ENCODE data around the gene LMOD1.

LMOD1 gene

DNA sequence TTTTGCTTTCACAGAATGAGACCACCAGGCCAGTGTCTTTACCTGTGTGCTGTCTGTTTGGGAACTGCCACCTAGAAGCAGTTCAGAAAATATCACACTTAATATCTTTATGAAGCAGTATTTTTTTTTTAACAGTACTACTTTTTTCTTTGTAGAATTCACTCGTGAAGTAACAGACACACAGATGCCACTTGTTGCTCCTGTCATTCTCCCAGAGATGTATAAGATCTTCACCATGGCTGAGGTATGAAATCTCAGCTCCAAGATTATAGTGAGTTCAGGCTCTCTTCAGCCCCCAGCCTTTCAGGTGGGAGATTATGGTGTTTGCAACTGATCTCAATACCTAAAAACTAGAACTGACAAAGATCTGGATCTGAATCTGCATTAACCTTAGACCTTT lies 94.4 kb downstream of the LMOD1 start:
- no peak for ATAC-seq
- TF ChIP-seq ZC3H10 (CRISPR knock-in tag; IDR thresholded peaks at IDR 0.05) (no peak), SNAI2 (CRISPR knock-in tag; IDR thresholded peaks at IDR 0.05) (no peak), GLIS3 (CRISPR knock-in tag; IDR thresholded peaks at IDR 0.05) (no peak), ZNF8 (CRISPR knock-in tag; IDR thresholded peaks at IDR 0.05) (no peak), ISL1 (CRISPR knock-in tag; IDR thresholded peaks at IDR 0.05) (no peak), RARB (CRISPR knock-in tag; IDR thresholded peaks at IDR 0.05) (no peak), TOX (CRISPR knock-in tag; IDR thresholded peaks at IDR 0.05; ENCODE audit: borderline replicate concordance) (no peak), OSR1 (CRISPR knock-in tag; IDR thresholded peaks at IDR 0.05) (no peak), ZNF565 (CRISPR knock-in tag; conservative IDR thresholded peaks at IDR 0.05; ENCODE audit: low read depth) (no peak), ZNF70 (CRISPR knock-in tag; IDR thresholded peaks at IDR 0.05) (no peak), ZFP3 (CRISPR knock-in tag; IDR thresholded peaks at IDR 0.05) (no peak), ESRRG (CRISPR knock-in tag; IDR thresholded peaks at IDR 0.05) (no peak), TCF4 (CRISPR knock-in tag; IDR thresholded peaks at IDR 0.05; ENCODE audit: borderline replicate concordance) (no peak)
- TF ChIP-seq, protein P1, sequence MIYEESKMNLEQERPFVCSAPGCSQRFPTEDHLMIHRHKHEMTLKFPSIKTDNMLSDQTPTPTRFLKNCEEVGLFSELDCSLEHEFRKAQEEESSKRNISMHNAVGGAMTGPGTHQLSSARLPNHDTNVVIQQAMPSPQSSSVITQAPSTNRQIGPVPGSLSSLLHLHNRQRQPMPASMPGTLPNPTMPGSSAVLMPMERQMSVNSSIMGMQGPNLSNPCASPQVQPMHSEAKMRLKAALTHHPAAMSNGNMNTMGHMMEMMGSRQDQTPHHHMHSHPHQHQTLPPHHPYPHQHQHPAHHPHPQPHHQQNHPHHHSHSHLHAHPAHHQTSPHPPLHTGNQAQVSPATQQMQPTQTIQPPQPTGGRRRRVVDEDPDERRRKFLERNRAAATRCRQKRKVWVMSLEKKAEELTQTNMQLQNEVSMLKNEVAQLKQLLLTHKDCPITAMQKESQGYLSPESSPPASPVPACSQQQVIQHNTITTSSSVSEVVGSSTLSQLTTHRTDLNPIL (CRISPR knock-in tag; IDR thresholded peaks at IDR 0.05; ENCODE audit: low read depth) = no peak
- TF ChIP-seq, protein P2, sequence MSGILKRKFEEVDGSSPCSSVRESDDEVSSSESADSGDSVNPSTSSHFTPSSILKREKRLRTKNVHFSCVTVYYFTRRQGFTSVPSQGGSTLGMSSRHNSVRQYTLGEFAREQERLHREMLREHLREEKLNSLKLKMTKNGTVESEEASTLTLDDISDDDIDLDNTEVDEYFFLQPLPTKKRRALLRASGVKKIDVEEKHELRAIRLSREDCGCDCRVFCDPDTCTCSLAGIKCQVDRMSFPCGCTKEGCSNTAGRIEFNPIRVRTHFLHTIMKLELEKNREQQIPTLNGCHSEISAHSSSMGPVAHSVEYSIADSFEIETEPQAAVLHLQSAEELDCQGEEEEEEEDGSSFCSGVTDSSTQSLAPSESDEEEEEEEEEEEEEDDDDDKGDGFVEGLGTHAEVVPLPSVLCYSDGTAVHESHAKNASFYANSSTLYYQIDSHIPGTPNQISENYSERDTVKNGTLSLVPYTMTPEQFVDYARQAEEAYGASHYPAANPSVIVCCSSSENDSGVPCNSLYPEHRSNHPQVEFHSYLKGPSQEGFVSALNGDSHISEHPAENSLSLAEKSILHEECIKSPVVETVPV (CRISPR knock-in tag; IDR thresholded peaks at IDR 0.05) = no peak
- TF ChIP-seq, protein P3, sequence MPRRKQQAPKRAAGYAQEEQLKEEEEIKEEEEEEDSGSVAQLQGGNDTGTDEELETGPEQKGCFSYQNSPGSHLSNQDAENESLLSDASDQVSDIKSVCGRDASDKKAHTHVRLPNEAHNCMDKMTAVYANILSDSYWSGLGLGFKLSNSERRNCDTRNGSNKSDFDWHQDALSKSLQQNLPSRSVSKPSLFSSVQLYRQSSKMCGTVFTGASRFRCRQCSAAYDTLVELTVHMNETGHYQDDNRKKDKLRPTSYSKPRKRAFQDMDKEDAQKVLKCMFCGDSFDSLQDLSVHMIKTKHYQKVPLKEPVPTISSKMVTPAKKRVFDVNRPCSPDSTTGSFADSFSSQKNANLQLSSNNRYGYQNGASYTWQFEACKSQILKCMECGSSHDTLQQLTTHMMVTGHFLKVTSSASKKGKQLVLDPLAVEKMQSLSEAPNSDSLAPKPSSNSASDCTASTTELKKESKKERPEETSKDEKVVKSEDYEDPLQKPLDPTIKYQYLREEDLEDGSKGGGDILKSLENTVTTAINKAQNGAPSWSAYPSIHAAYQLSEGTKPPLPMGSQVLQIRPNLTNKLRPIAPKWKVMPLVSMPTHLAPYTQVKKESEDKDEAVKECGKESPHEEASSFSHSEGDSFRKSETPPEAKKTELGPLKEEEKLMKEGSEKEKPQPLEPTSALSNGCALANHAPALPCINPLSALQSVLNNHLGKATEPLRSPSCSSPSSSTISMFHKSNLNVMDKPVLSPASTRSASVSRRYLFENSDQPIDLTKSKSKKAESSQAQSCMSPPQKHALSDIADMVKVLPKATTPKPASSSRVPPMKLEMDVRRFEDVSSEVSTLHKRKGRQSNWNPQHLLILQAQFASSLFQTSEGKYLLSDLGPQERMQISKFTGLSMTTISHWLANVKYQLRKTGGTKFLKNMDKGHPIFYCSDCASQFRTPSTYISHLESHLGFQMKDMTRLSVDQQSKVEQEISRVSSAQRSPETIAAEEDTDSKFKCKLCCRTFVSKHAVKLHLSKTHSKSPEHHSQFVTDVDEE (CRISPR knock-in tag; IDR thresholded peaks at IDR 0.05) = no peak
- TF ChIP-seq, protein P4, sequence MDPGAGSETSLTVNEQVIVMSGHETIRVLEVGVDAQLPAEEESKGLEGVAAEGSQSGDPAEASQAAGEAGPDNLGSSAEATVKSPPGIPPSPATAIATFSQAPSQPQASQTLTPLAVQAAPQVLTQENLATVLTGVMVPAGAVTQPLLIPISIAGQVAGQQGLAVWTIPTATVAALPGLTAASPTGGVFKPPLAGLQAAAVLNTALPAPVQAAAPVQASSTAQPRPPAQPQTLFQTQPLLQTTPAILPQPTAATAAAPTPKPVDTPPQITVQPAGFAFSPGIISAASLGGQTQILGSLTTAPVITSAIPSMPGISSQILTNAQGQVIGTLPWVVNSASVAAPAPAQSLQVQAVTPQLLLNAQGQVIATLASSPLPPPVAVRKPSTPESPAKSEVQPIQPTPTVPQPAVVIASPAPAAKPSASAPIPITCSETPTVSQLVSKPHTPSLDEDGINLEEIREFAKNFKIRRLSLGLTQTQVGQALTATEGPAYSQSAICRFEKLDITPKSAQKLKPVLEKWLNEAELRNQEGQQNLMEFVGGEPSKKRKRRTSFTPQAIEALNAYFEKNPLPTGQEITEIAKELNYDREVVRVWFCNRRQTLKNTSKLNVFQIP (CRISPR knock-in tag; IDR thresholded peaks at IDR 0.05; ENCODE audit: borderline replicate concordance, low read depth) = no peak
- TF ChIP-seq, protein P5, sequence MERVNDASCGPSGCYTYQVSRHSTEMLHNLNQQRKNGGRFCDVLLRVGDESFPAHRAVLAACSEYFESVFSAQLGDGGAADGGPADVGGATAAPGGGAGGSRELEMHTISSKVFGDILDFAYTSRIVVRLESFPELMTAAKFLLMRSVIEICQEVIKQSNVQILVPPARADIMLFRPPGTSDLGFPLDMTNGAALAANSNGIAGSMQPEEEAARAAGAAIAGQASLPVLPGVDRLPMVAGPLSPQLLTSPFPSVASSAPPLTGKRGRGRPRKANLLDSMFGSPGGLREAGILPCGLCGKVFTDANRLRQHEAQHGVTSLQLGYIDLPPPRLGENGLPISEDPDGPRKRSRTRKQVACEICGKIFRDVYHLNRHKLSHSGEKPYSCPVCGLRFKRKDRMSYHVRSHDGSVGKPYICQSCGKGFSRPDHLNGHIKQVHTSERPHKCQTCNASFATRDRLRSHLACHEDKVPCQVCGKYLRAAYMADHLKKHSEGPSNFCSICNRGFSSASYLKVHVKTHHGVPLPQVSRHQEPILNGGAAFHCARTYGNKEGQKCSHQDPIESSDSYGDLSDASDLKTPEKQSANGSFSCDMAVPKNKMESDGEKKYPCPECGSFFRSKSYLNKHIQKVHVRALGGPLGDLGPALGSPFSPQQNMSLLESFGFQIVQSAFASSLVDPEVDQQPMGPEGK (CRISPR knock-in tag; IDR thresholded peaks at IDR 0.05; ENCODE audit: borderline replicate concordance) = no peak

DNA sequence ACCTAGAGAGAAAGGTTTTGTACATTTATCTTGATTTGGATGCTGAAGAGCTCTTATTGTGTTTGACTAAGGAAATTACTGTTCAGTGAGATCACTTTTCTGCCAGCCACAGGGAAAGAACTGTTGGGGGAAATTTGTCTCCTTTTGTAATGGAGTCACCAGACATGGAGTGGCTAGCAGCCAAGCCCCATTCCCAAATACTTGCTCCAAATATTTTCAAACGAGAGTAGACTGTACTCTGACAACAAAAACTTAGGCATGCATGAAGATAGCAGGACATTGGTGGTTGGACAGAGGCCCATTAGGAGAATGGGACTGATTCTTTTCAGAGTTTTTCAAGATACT lies 96.3 kb downstream of the LMOD1 start:
- peak; percentile 77 for ATAC-seq

More for the DNA sequence above, 96.3 kb downstream of the LMOD1 start:
- no peak for TF ChIP-seq BACH2 (CRISPR knock-in tag; IDR thresholded peaks at IDR 0.05; ENCODE audit: borderline replicate concordance)
- no peak for TF ChIP-seq TOX (CRISPR knock-in tag; IDR thresholded peaks at IDR 0.05; ENCODE audit: borderline replicate concordance)
- TF ChIP-seq, protein P5 (CRISPR knock-in tag; IDR thresholded peaks at IDR 0.05; ENCODE audit: borderline replicate concordance) = 0 out of 2 replicates have a peak, but pooled peaks have one; percentile 13
- 0 out of 2 replicates have a peak, but pooled peaks have one; percentile 53 for TF ChIP-seq OSR1 (CRISPR knock-in tag; IDR thresholded peaks at IDR 0.05)
- TF ChIP-seq ISL1 (CRISPR knock-in tag; IDR thresholded peaks at IDR 0.05) = peak; percentile 79; the same call in 1 of the 2 replicates
- TF ChIP-seq, protein P3 (CRISPR knock-in tag; IDR thresholded peaks at IDR 0.05) = no peak
- no peak for TF ChIP-seq SNAI2 (CRISPR knock-in tag; IDR thresholded peaks at IDR 0.05)
